Measurements from ENCODE around the gene PRDM16. TPM values are rescaled to one million over a fixed set of nuclear protein-coding genes. Genes with fewer than 3 reads are reported as not detected.

The PRDM16 gene
- total RNA-seq, 1 experiment from 2014 or later = 0.04 TPM

GRCh38 chr1:3460672-3461131 lies 391.7 kb downstream of the PRDM16 start:
- ATAC-seq (peak; percentile 58), DNase-seq (peak; percentile 44)
- Histone ChIP-seq H3F3A (ENCODE audit: low read length, unreplicated experiment) (no peaks in the 10 kb centered on the region), H3K9me2 (replicated peaks; ENCODE audit: low read length) (no peaks in the 10 kb centered on the region), H3K9ac (ENCODE audit: low read length) (no peak overlapping the region), H3K79me2 (ENCODE audit: low read length) (peaks cover 10% of the 10 kb centered on the region; the same call in 1 of the 2 replicates), H4K20me1 (ENCODE audit: low read length) (no peaks in the 10 kb centered on the region), H3K9me3 (ENCODE audit: low read length) (no peaks in the 10 kb centered on the region), H3K4me2 (ENCODE audit: low read length) (peak overlapping the region; percentile 3), H2AFZ (ENCODE audit: low read length) (no peak overlapping the region), H3K4me1 (ENCODE audit: insufficient read depth, low read length) (peaks cover 20% of the 10 kb centered on the region), H3K27ac (ENCODE audit: low read length) (0 out of 2 replicates have a peak overlapping the region, but pooled peaks have one; percentile 1), H3K27me3 (ENCODE audit: low read length) (no peaks in the 10 kb centered on the region), H3K36me3 (ENCODE audit: low read depth, low read length) (no peaks in the 10 kb centered on the region), H3K4me3 (ENCODE audit: low read length) (no peak overlapping the region)
- BruUV-seq (replicated peaks) = no TSS peak
- TF ChIP-seq EZH2 (IDR thresholded peaks at IDR 0.05; ENCODE audit: low read length, unreplicated experiment) (no peak), EZH2phosphoT487 (IDR thresholded peaks at IDR 0.05; ENCODE audit: borderline replicate concordance, low read length) (no peak), CTCF (conservative IDR thresholded peaks at IDR 0.05; ENCODE audit: low read depth, low read length) (no peak)
- intact Hi-C loops (cut with micrococcal nuclease) = no loop called here
- ChIA-PET CTCF (no interaction called here), POLR2A (ENCODE audit: unreplicated experiment) (no interaction called here)

GRCh38 chr1:3461238-3461933 lies 392.4 kb downstream of the PRDM16 start:
- H3F3A ChIP-seq (ENCODE audit: low read length, unreplicated experiment) = no peaks in the 10 kb centered on the region
- no peaks in the 10 kb centered on the region for H3K9me3 ChIP-seq (ENCODE audit: low read length)
- BruUV-seq (replicated peaks) = no TSS peak
- no peaks in the 10 kb centered on the region for H3K27me3 ChIP-seq (ENCODE audit: low read length)
- H3K4me2 ChIP-seq (ENCODE audit: low read length) = no peak overlapping the region
- no peaks in the 10 kb centered on the region for H3K9me2 ChIP-seq (replicated peaks; ENCODE audit: low read length)
- peaks cover 20% of the 10 kb centered on the region for H3K4me1 ChIP-seq (ENCODE audit: insufficient read depth, low read length)
- ChIA-PET POLR2A (ENCODE audit: unreplicated experiment) (no interaction called here), CTCF (no interaction called here)
- H3K9ac ChIP-seq (ENCODE audit: low read length) = no peak overlapping the region
- no peak overlapping the region for H3K27ac ChIP-seq (ENCODE audit: low read length)
- no peaks in the 10 kb centered on the region for H3K36me3 ChIP-seq (ENCODE audit: low read depth, low read length)
- no peak for DNase-seq
- intact Hi-C loops (cut with micrococcal nuclease) = no loop called here
- no peak overlapping the region for H3K4me3 ChIP-seq (ENCODE audit: low read length)
- H4K20me1 ChIP-seq (ENCODE audit: low read length) = no peaks in the 10 kb centered on the region
- peaks cover 7% of the 10 kb centered on the region; the same call in 1 of the 2 replicates for H3K79me2 ChIP-seq (ENCODE audit: low read length)
- H2AFZ ChIP-seq (ENCODE audit: low read length) = no peak overlapping the region
- no peak for TF ChIP-seq EZH2phosphoT487 (IDR thresholded peaks at IDR 0.05; ENCODE audit: borderline replicate concordance, low read length)
- no peak for TF ChIP-seq EZH2 (IDR thresholded peaks at IDR 0.05; ENCODE audit: low read length, unreplicated experiment)
- TF ChIP-seq CTCF (conservative IDR thresholded peaks at IDR 0.05; ENCODE audit: low read depth, low read length) = no peak
- no peak for ATAC-seq

- TF ChIP-seq EZH2phosphoT487 (IDR thresholded peaks at IDR 0.05; ENCODE audit: borderline replicate concordance, low read length) (no peak), CTCF (conservative IDR thresholded peaks at IDR 0.05; ENCODE audit: low read depth, low read length) (no peak), EZH2 (IDR thresholded peaks at IDR 0.05; ENCODE audit: low read length, unreplicated experiment) (no peak)
- ChIA-PET CTCF (no interaction called here), POLR2A (ENCODE audit: unreplicated experiment) (no interaction called here)
- intact Hi-C loops (cut with micrococcal nuclease) = no loop called here
- Histone ChIP-seq H3K4me1 (ENCODE audit: insufficient read depth, low read length) (peaks cover 20% of the 10 kb centered on the region), H3K9me2 (replicated peaks; ENCODE audit: low read length) (no peaks in the 10 kb centered on the region), H4K20me1 (ENCODE audit: low read length) (no peaks in the 10 kb centered on the region), H3K36me3 (ENCODE audit: low read depth, low read length) (no peaks in the 10 kb centered on the region), H3K27ac (ENCODE audit: low read length) (no peak overlapping the region), H3K9me3 (ENCODE audit: low read length) (no peaks in the 10 kb centered on the region), H3K4me2 (ENCODE audit: low read length) (no peak overlapping the region), H2AFZ (ENCODE audit: low read length) (no peak overlapping the region), H3K27me3 (ENCODE audit: low read length) (no peaks in the 10 kb centered on the region), H3K4me3 (ENCODE audit: low read length) (no peak overlapping the region), H3K9ac (ENCODE audit: low read length) (no peak overlapping the region), H3F3A (ENCODE audit: low read length, unreplicated experiment) (no peaks in the 10 kb centered on the region), H3K79me2 (ENCODE audit: low read length) (peaks cover 7% of the 10 kb centered on the region; the same call in 1 of the 2 replicates)
- DNase-seq (no peak), ATAC-seq (no peak)
- no TSS peak for BruUV-seq (replicated peaks)
These were observed 392.9 kb downstream of the PRDM16 start for GRCh38 chr1:3461934-3462275.
